GDM1 (cell line): Measurements from ENCODE around the gene DBT.

Experiments used
- DNase-seq: peaks from one replicate; lab custom pipeline; 2025; lab: John Stamatoyannopoulos, UW

DBT gene

DNA sequence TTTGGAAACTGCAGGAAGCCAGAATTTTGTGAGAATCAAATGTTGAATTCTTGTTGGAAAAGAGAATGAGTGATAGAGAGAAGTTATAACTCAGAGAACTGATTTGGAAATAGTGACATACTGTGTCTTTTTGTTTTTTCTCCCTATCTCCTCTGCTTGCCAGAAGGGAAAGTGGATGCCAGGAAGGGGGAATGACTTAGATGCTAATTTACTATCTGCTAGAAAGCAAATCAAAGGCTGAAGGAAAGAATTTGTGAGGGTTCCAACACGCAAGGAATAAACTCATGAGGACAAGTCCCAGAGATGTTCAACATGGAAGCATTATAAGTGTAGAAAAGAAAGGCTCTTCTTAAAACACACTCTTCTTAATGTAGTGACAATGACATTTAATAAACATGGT lies 51.0 kb downstream of the DBT start:
- DNase-seq = no peak

DNA sequence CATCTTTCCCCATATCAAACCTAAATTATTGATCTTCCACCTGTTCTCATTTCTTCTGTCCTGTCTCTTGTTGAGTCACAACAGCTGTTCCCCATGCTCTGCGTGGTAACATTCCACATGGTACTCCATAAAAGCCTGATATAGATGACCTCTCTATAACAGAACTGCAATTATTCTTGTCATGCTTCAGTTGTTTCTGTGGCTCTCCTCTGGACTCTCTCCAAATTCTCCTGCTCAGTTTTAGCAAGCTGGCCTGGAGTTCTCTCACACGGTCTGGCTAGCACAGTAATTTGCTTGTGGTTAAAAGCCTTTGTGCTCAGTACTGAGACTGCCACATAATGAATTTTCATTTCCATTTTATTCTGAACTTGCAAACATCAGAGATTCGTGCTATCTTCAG lies 61.0 kb downstream of the DBT start:
- DNase-seq = no peak

DNA sequence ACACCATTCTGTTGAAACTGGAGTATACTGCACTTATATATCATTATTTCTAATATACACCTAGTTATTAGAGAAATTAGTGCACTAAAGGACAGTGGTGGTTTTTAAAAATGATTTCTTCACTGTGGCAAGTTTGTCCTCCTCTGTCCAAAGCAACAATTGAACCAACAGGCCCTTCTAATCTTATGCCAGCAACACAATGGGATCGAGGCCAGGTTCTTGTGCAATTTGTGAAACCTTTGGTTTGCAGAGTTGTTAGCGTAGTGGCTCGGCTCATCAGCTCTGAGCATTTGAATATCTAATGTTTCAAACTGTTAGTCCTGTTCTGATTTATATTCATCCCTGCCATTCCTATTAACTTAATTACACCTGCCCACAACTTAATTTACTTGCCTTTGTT lies 61.7 kb downstream of the DBT start:
- no peak for DNase-seq

GRCh38 chr1:100184536-100184935 lies 65.1 kb downstream of the DBT start:
- peak; percentile 52 for DNase-seq

DNA sequence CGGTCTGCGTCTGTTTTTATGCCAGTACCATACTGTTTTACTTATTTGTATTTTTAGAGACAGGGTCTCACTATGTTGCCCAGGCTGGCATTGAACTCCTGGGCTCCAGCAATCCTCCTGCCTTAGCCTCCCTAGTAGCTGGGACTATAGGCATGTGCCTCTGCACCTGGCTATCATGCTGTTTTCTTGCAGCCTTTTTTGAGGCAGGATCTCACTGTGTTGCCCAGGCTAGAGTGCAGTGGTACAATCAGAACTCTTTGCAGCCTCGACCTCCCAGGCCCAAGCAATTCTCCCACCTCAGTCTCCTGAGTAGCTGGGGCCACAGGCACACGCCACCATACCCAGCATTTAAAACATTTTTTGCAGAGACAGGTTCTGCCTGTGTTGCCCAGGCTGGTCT lies 66.3 kb downstream of the DBT start:
- no peak for DNase-seq

GRCh38 chr1:100178091-100178490 lies 71.5 kb downstream of the DBT start, which contains the start of gene LRRC39:
Gene LRRC39, minus strand, starts transcription at chr1:100178256. Its CDS starts 9,740 bp downstream, at chr1:100168516.
- no peak for DNase-seq

- DNase-seq = no peak
Observed at GRCh38 chr1:100177295-100178041, 72.2 kb downstream of the DBT start.

GRCh38 chr1:100168051-100168450 lies 81.6 kb downstream of the DBT start:
- no peak for DNase-seq

DNA sequence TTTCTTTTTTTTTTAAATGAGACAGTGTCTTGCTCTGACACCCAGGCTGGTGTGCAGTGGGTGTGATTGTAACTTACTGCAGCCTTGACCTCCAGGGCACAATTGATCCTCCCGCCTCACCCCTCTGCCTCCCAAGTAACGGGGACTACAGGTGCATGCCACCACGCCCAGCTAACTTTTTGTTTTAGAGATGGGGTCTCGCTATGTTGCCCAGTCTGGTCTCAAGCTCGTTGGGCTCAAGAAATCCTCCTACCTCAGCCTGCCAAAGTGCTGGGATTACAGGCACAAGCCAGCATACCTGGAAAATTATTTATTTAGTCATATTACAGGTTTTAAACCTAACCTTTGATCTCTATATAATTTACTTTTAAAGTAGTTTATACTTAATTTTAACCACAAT lies 84.9 kb downstream of the DBT start:
- no peak for DNase-seq

DNA sequence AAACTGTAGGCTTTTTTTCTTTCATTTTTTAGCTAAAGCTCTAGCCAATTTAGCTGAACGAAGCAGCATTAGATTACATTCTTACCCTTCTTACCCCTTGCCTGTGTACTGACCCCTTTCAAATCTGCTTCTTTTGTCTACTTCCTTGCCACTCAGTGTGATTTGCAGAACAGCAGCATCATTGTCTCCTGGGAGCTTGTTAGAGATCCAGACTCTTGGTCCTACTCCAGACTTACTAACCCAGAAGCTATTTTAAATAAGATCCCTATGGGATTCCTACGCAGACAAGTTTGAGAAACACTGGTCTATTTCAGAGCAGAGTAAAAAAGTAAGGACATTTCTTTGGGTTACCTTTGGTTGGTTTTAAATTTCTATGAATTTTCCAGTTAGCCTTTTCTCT lies 85.4 kb downstream of the DBT start:
- DNase-seq = no peak

- no peak for DNase-seq
Observed at GRCh38 chr1:100162881-100163280, 86.8 kb downstream of the DBT start.

DNA sequence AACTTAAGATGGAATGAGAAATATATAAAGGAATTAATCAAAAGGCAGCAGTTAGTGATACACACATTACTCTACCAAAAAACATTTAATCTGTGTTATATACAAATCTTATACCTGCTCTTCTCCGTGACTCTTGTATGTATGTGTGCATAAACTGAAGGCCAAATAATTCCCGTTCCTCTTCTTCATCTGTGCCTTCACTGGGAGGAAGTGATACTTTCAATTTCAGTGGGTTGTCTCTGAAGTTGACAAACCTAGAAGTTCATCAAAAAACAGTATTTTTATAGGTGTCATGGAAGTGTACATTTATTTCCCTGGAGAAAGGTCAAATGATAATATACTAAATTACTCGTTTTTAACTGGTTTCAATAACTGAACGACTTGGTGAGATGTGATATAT lies 97.4 kb downstream of the DBT start:
- DNase-seq = no peak

GRCh38 chr1:100151679-100152078 lies 98.0 kb downstream of the DBT start:
- DNase-seq = no peak

DNA sequence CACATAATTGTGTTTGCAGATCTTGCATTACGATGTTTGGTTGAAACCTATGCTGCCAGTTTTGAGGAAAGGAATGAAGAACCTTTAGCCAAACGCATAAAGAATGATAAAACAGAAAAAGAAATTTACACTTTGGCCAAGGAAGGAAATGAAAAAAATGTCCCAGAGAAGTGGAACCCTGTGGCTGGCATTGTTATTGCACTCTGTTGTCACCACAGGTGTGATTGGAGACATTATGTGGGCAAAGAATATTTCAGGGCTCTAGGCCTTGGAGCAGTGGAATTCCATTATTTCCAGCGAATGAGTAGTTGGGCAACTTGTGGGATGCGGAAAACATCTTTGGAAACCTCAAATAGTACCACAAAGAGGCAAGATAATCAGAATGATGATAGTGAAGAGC lies 101.8 kb downstream of the DBT start:
- no peak for DNase-seq

DNA sequence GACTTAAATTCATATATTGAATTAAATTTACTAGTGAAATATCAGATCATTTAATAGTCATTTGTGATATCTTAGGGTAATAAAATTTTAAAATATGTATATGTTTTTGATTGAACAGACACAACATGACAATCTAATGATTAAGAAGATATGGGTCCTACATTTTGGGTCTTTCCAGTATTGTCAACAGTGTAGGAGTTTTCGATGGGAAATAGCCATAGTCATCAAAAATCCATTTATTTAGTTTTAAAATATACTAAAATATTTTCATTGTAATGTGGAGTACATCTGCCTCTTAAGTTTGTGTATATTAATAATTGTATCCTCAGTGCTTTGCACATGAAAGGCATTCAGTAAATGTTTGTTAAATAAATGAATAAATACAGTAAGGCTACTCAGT lies 102.7 kb downstream of the DBT start:
- no peak for DNase-seq

- no peak for DNase-seq
Observed at GRCh38 chr1:100145116-100145515, 104.5 kb downstream of the DBT start.

GRCh38 chr1:100142343-100142742 lies 107.3 kb downstream of the DBT start:
- no peak for DNase-seq

- DNase-seq = no peak
Observed at GRCh38 chr1:100141192-100141591, 108.4 kb downstream of the DBT start.

GRCh38 chr1:100137602-100138001 lies 112.0 kb downstream of the DBT start:
- DNase-seq = no peak
